ENCODE measurements around the gene TMX2. TPM values are rescaled to one million over a fixed set of nuclear protein-coding genes. Genes with fewer than 3 reads are reported as not detected.

The TMX2 gene
- total and polyA plus RNA-seq, 9 of the 15 experiments (the other 6 are each of a cell fraction or from before 2014, with no cell fraction given): 176 to 433 (median 227) TPM

- TF ChIP-seq AFF4 (CRISPR knock-in tag; IDR thresholded peaks at IDR 0.05): no peak
Measured at GRCh38 chr11:57758174-57758573, 45.8 kb downstream of the TMX2 start (continued).

- peak; percentile 93 for ATAC-seq
- Histone ChIP-seq H3K4me3 (peak within 1 kb of the TSS; percentile 62), H3K9me1 (ENCODE audit: control insufficient read depth, insufficient read depth, low read length) (no peaks in the 10 kb centered on the region), H3K4me2 (ENCODE audit: insufficient read depth, low read length) (peak within 1 kb of the TSS; percentile 81), H3K9me3 (replicated peaks; ENCODE audit: control insufficient read depth, insufficient read depth, low read depth, low read length) (no peaks in the 10 kb centered on the region), H3K79me2 (ENCODE audit: control insufficient read depth, insufficient read depth, low read length) (peaks cover 49% of the 10 kb centered on the region), H3K9ac (ENCODE audit: insufficient read depth in 1 of 2, low read depth in 2 of 2, low read length in 2 of 2) (peak within 1 kb of the TSS; percentile 86 to 95), H3K4me1 (replicated peaks in 1 of 2; ENCODE audit: control insufficient read depth in 2 of 2, insufficient read depth in 2 of 2, low read length in 2 of 2) (peaks cover 7 to 22% of the 10 kb centered on the region in 2 experiments; a peak in 4 of 5 replicates), H3K27me3 (ENCODE audit: control insufficient read depth in 2 of 2, insufficient read depth in 2 of 2, low read length in 2 of 2) (no peaks in the 10 kb centered on the region), H3K36me3 (ENCODE audit: control insufficient read depth, insufficient read depth, low read length) (no peaks in the 10 kb centered on the region), H3K27ac (ENCODE audit: extremely low read depth, low read depth, low read length) (peak within 1 kb of the TSS; percentile 95), H2AFZ (ENCODE audit: low read depth, low read length) (peak within 1 kb of the TSS; percentile 95), H4K20me1 (replicated peaks; ENCODE audit: control insufficient read depth, insufficient read depth, low read length) (peaks cover 7% of the 10 kb centered on the region)
- in situ Hi-C loops (cut with MboI): no loop called here
- BruUV-seq (replicated peaks): TSS peak; percentile 46
- 11% methylated on average over 13 of the region's 13 CpGs for WGBS (ENCODE audit: insufficient coverage, low coverage, missing lambda C conversion rate)
- peak; percentile 66 to 99 (median 81) for DNase-seq (ENCODE audit: extremely low read depth in 1 of 4, low spot score in 3 of 4)
- intact Hi-C loops (cut with micrococcal nuclease): loop anchor here (2.0 to 5.0 kb wide), 2 partner anchors 17 to 36 kb away; no protein-coding TSS in a partner anchor
- ChIA-PET POLR2A (interaction anchor here (0.5 to 6.2 kb wide), 13 partner anchors 9 to 847 kb away, joined by 3 to 88 read pairs (median 4); partner anchors contain the start of genes BTBD18, MED19 and SELENOH), CTCF (ENCODE audit: low intra/inter-chr PET ratio) (interaction anchor here (1.8 kb wide), 1 partner anchor 39 kb away, joined by 6 read pairs; no protein-coding TSS in a partner anchor)
- FAIRE-seq: peak; percentile 92
- TF ChIP-seq BRF1 (IDR thresholded peaks at IDR 0.05; ENCODE audit: borderline replicate concordance, extremely low read depth, insufficient read length) (no peak), ATF7 (IDR thresholded peaks at IDR 0.05) (peak; percentile 96), HBP1 (CRISPR knock-in tag; IDR thresholded peaks at IDR 0.05) (peak; percentile 58), HDAC2 (IDR thresholded peaks at IDR 0.05) (peak; percentile 71), HLTF (IDR thresholded peaks at IDR 0.05) (0 out of 2 replicates have a peak, but pooled peaks have one; percentile 28), ZEB2 (IDR thresholded peaks at IDR 0.05) (0 out of 2 replicates have a peak, but pooled peaks have one; percentile 51), JUND (IDR thresholded peaks at IDR 0.05; ENCODE audit: borderline replicate concordance, low read depth, low read length) (peak; percentile 93), JUND (tag; IDR thresholded peaks at IDR 0.05; ENCODE audit: borderline replicate concordance, low read depth, low read length) (peak; percentile 80; the same call in 1 of the 3 replicates), SMARCE1 (IDR thresholded peaks at IDR 0.05) (peak; percentile 53; the same call in 1 of the 2 replicates), PHF8 (IDR thresholded peaks at IDR 0.05; ENCODE audit: borderline replicate concordance, low read length) (peak; percentile 75; the same call in 1 of the 2 replicates), EHMT2 (IDR thresholded peaks at IDR 0.05) (peak; percentile 65; the same call in 1 of the 2 replicates), ZNF644 (tag; IDR thresholded peaks at IDR 0.05; ENCODE audit: low read depth) (no peak), FOSL1 (tag; conservative IDR thresholded peaks at IDR 0.05) (peak; percentile 35), DNMT1 (IDR thresholded peaks at IDR 0.05) (no peak)
Measured at GRCh38 chr11:57761301-57762234, 49.2 kb downstream of the TMX2 start, which contains the start of gene CTNND1. Gene CTNND1 (plus strand): TSS chr11:57761802. CDS start chr11:57791479, 29,677 bp downstream.
